Iris pigment epithelial cell (primary cell): ENCODE results near the gene DHX58.

Experiments used
- DNase-seq: peaks from one replicate; pipeline ENCODE4 v3.0.0-alpha.2; 2011; ENCODE audit warnings: low read depth

Gene DHX58

GRCh38 chr17:42053731-42054500 lies 58.6 kb downstream of the DHX58 start:
- DNase-seq: no peak

- no peak for DNase-seq
Observed at GRCh38 chr17:42052346-42052877, 60.1 kb downstream of the DHX58 start.

GRCh38 chr17:42051645-42052044 lies 60.9 kb downstream of the DHX58 start:
- no peak for DNase-seq
